Measurements from ENCODE around the gene PEX10. TPM values are rescaled to one million over a fixed set of nuclear protein-coding genes. Genes with fewer than 3 reads are reported as not detected.

The PEX10 gene
- total RNA-seq, 1 experiment from 2014 or later: 67.4 TPM

Other genes starting within 250 kb of the PEX10 start
- gene FAAP20, start 217.8 kb downstream of the PEX10 start, total RNA-seq (2014; rRNA removed; shearing (Covaris generic); ENCODE audit: low replicate concordance): 130 and 184 TPM in 2 replicates
- 4.8 and 5.6 TPM in 2 replicates for gene SKI, start 184.2 kb downstream of the PEX10 start, total RNA-seq (2014; rRNA removed; shearing (Covaris generic); ENCODE audit: low replicate concordance)
- gene MORN1, start 21.0 kb downstream of the PEX10 start, total RNA-seq (2014; rRNA removed; shearing (Covaris generic); ENCODE audit: low replicate concordance): 10.3 and 20.3 TPM in 2 replicates
- gene RER1, start 20.7 kb downstream of the PEX10 start, total RNA-seq (2014; rRNA removed; shearing (Covaris generic); ENCODE audit: low replicate concordance): 55.7 and 105 TPM in 2 replicates
- gene PLCH2, start 63.7 kb upstream of the PEX10 start, total RNA-seq (2014; rRNA removed; shearing (Covaris generic); ENCODE audit: low replicate concordance): 0.26 and 0.74 TPM in 2 replicates
- gene PANK4, start 114.0 kb upstream of the PEX10 start, total RNA-seq (2014; rRNA removed; shearing (Covaris generic); ENCODE audit: low replicate concordance): 21.1 and 34.6 TPM in 2 replicates
- gene HES5, start 117.7 kb upstream of the PEX10 start, total RNA-seq (2014; rRNA removed; shearing (Covaris generic); ENCODE audit: low replicate concordance): not detected in 2 replicates
- not detected in 2 replicates for gene TNFRSF14, start 143.8 kb upstream of the PEX10 start, total RNA-seq (2014; rRNA removed; shearing (Covaris generic); ENCODE audit: low replicate concordance)
- 17.0 and 31.0 TPM in 2 replicates for gene PRXL2B, start 174.2 kb upstream of the PEX10 start, total RNA-seq (2014; rRNA removed; shearing (Covaris generic); ENCODE audit: low replicate concordance)
- 1.5 TPM in 1 of 2 replicates, not detected in the other for gene MMEL1, start 220.5 kb upstream of the PEX10 start, total RNA-seq (2014; rRNA removed; shearing (Covaris generic); ENCODE audit: low replicate concordance)